ENCODE measurements around the gene LUZP2. TPM values are rescaled to one million over a fixed set of nuclear protein-coding genes. Genes with fewer than 3 reads are reported as not detected.

The LUZP2 gene
- total and polyA plus RNA-seq, 10 donors, result 0.03 to 2.9 (median 0.40) TPM; not detected in 3

DNA sequence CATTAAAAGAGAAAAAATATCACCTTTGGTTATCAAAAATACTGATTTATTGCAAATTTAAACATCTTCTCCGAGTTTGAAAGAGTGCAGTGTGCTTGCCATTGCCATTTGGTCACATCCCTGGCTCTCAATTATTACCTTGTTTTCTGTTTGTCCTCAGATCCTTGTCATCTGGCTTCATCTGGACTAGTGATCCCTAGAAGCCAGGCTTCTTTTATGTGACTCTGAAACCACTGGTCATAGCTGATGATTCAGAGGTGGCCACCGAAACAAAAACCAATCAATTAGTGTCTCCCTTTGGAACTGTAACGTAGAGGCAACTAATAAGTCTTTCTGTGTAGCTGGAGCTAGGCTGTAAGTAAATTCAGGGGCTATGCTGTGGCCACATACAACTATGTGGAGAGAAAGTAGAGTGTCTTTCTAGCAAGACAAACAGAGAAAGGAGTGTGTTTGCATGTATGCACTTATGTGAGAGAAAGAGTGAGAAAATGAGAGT lies 237.9 kb downstream of the LUZP2 start:
- intact Hi-C loops (cut with DNase I; ENCODE audit: low total_unique reads), result no loop called here
- Histone ChIP-seq H3K4me1 (no peaks in the 10 kb centered on the region), H3K36me3 (no peaks in the 10 kb centered on the region), H3K27me3 (replicated peaks in 1 of 7) (no peaks in the 10 kb centered on the region), H3K9me3 (no peaks in the 10 kb centered on the region), H3K4me3 (no peak overlapping the region), H3K27ac (no peak overlapping the region)
- no peak for DNase-seq
- 42 to 82% (median 49%) methylated on average over 3 of the region's 3 CpGs for WGBS, 5 donors
- TF ChIP-seq, protein P1, sequence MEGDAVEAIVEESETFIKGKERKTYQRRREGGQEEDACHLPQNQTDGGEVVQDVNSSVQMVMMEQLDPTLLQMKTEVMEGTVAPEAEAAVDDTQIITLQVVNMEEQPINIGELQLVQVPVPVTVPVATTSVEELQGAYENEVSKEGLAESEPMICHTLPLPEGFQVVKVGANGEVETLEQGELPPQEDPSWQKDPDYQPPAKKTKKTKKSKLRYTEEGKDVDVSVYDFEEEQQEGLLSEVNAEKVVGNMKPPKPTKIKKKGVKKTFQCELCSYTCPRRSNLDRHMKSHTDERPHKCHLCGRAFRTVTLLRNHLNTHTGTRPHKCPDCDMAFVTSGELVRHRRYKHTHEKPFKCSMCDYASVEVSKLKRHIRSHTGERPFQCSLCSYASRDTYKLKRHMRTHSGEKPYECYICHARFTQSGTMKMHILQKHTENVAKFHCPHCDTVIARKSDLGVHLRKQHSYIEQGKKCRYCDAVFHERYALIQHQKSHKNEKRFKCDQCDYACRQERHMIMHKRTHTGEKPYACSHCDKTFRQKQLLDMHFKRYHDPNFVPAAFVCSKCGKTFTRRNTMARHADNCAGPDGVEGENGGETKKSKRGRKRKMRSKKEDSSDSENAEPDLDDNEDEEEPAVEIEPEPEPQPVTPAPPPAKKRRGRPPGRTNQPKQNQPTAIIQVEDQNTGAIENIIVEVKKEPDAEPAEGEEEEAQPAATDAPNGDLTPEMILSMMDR (IDR thresholded peaks at IDR 0.05 in 8 of 11, conservative IDR thresholded peaks at IDR 0.05 in 3 of 11), result no peak
- TF ChIP-seq POLR2A (IDR thresholded peaks at IDR 0.05) (no peak), POLR2AphosphoS5 (IDR thresholded peaks at IDR 0.05) (no peak)

DNA sequence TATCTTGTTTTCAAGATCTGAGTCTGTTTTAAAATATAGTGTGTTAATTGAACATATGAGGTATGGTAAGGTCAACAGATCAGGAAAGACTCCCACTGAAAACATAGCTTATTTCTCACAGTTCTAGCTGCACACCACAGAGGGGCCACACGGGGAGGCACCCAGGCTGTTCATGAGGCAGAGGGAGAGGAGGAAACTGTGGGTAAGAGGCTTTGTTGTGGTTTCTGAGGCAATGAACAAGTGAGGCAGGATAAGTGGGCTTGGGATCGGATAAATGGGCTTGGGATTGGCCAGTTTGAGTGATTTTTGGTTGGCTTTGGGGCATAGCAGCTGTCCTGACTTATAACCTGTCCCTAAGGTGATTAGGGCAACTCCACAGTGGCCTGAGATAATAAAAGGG lies 242.1 kb downstream of the LUZP2 start:
- Histone ChIP-seq H3K9me3 (no peaks in the 10 kb centered on the region), H3K27ac (no peak overlapping the region), H3K4me3 (no peak overlapping the region), H3K36me3 (no peaks in the 10 kb centered on the region), H3K27me3 (replicated peaks in 1 of 7) (no peaks in the 10 kb centered on the region), H3K4me1 (no peaks in the 10 kb centered on the region)
- DNase-seq, result no peak
- WGBS, 5 donors, result 17 to 33% (median 28%) methylated on average over 2 of the region's 2 CpGs
- intact Hi-C loops (cut with DNase I; ENCODE audit: low total_unique reads), result no loop called here
- TF ChIP-seq, protein P1 (IDR thresholded peaks at IDR 0.05 in 8 of 11, conservative IDR thresholded peaks at IDR 0.05 in 3 of 11), result no peak
- no peak for TF ChIP-seq POLR2A (IDR thresholded peaks at IDR 0.05)
- TF ChIP-seq POLR2AphosphoS5 (IDR thresholded peaks at IDR 0.05), result no peak

DNA sequence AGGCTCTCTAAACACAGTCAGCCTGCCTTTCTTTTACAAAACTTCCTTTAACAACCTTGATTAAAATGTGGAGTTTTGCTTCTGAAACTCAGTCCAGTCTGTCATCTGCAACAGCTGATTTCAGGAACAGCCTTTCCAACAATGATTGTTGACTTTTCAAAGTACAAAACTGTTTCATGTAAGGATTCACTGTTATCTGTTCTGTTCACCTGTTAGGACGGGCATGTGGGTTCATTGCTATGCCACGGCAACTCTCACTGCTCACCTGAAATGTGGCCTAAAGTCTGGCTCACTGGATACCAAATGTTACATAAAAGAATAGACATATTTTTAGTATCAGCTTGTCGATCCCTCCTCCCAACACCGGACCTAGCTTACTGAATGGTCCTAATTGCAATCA lies 242.8 kb downstream of the LUZP2 start:
- H3K9me3 ChIP-seq, result no peaks in the 10 kb centered on the region
- no peak for DNase-seq
- H3K4me3 ChIP-seq, result no peak overlapping the region
- WGBS, 5 donors, result 84 to 92% (median 87%) methylated on average over 4 of the region's 4 CpGs
- no peaks in the 10 kb centered on the region for H3K36me3 ChIP-seq
- intact Hi-C loops (cut with DNase I; ENCODE audit: low total_unique reads), result no loop called here
- H3K4me1 ChIP-seq, result no peaks in the 10 kb centered on the region
- TF ChIP-seq, protein P1 (IDR thresholded peaks at IDR 0.05 in 8 of 11, conservative IDR thresholded peaks at IDR 0.05 in 3 of 11), result no peak
- TF ChIP-seq POLR2AphosphoS5 (IDR thresholded peaks at IDR 0.05), result no peak
- no peak for TF ChIP-seq POLR2A (IDR thresholded peaks at IDR 0.05)
- H3K27ac ChIP-seq, result no peak overlapping the region
- no peaks in the 10 kb centered on the region for H3K27me3 ChIP-seq (replicated peaks in 1 of 7)

DNA sequence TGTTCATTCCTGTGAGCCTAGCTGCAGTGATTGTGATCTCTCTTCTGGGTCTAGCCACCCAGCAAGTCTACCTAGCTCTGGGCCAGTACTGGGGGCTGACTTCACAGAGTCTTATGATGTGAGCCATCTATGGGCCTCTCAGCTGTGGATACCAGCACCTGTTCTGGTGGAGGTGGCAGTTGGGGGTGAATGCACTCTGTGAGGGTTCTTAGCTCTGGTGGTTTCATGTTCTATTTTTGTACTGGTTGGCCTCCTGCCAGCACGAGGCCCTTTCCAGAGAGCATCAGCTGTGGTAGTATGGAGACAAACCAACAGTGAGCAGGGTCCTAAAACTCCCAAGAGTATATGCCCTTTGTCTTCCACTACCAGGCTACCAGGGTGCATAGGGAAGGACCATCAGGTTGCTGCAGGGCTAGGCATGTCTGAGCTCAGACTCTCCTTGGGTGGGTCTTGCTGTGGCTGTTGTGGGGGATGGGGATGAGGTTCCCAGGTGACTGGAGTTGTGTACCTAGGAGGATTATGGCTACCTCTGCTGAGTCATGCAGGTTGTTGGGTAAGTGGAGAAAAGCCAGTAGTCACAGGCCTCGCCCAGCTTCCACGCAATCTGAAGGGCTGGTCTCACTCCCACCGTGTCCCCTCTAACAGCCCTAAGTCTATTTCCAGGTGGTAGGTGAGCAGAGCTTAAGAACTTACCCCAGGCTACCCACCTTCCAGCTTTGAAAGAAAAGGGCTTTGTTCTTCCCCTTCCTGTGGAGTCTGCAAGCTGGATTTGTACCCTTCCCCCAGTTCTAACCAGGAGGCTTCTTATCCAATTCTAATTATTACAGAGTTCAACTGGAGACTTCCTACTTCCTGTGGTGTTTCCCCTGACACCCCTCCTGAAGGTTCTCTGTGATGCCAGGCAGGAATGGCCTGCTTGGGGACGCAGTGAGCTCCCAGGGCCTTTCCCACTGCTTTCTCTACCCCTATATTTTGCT lies 250.7 kb downstream of the LUZP2 start:
- 61 to 79% (median 74%) methylated on average over 5 of the region's 5 CpGs for WGBS, 5 donors
- intact Hi-C loops (cut with DNase I; ENCODE audit: low total_unique reads), result no loop called here

More for the DNA sequence above, 250.7 kb downstream of the LUZP2 start:
- H3K27me3 ChIP-seq (replicated peaks in 1 of 7), result no peaks in the 10 kb centered on the region
- H3K4me3 ChIP-seq, result no peak overlapping the region
- H3K27ac ChIP-seq, result no peak overlapping the region
- H3K4me1 ChIP-seq, result no peaks in the 10 kb centered on the region
- no peaks in the 10 kb centered on the region for H3K36me3 ChIP-seq
- TF ChIP-seq, protein P1 (IDR thresholded peaks at IDR 0.05 in 8 of 11, conservative IDR thresholded peaks at IDR 0.05 in 3 of 11), result no peak
- TF ChIP-seq POLR2A (IDR thresholded peaks at IDR 0.05), result no peak
- TF ChIP-seq POLR2AphosphoS5 (IDR thresholded peaks at IDR 0.05), result no peak
- no peak for DNase-seq
- H3K9me3 ChIP-seq, result peaks cover 0 to 4% (median 0%) of the 10 kb centered on the region in 8 donors
